GM12874 (cell line): Measurements from ENCODE around the gene C6.

Experiments used
- TF ChIP-seq, protein P1 (sequence below): IDR thresholded peaks from 2 replicates; pipeline ENCODE4 v1.5.1; 2011; ENCODE audit warnings: low read depth, mild to moderate bottlenecking, control low read depth, low read length, moderate library complexity; ENCODE audit not compliant: insufficient read depth

C6 gene

DNA sequence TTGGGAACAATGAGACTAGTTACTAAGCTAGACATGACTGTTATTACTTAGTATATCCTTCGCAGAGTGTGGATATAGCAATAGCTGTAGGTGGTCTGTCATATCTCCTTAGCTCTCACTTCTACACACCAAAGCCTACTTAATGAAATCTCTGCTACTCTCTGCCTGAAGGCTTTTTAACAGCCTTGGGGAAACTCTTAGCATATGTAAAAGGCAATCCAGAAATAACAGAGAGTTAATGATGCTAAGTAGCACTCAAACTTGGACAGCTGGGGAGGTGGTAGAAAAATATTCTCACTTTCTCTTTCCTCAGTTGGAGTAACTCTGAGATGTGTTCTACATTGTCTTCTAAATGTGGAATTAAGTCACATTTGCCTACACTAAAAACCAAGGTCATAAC, 30.2 kb upstream of the C6 start:
- TF ChIP-seq, protein P1, sequence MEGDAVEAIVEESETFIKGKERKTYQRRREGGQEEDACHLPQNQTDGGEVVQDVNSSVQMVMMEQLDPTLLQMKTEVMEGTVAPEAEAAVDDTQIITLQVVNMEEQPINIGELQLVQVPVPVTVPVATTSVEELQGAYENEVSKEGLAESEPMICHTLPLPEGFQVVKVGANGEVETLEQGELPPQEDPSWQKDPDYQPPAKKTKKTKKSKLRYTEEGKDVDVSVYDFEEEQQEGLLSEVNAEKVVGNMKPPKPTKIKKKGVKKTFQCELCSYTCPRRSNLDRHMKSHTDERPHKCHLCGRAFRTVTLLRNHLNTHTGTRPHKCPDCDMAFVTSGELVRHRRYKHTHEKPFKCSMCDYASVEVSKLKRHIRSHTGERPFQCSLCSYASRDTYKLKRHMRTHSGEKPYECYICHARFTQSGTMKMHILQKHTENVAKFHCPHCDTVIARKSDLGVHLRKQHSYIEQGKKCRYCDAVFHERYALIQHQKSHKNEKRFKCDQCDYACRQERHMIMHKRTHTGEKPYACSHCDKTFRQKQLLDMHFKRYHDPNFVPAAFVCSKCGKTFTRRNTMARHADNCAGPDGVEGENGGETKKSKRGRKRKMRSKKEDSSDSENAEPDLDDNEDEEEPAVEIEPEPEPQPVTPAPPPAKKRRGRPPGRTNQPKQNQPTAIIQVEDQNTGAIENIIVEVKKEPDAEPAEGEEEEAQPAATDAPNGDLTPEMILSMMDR = no peak

DNA sequence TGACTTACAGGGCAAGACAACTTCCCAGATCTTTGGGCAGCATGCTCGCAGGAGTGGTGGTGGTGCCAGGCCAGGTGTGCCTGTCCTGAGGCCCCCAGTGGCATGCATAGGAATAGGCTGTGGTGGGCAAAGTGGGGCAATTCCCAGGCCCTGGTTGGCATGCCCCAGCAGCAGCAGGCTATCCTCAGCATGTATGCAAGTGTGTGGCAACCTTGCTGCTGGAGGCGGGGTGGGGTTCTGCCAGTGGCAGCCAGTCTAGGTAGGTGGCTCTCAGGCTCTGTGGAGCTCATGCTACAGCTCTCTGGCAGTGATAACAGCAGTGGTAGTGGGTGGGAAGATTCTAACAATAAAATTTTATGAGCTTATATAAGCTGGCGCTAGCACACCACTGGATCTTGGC, 27.7 kb upstream of the C6 start:
- TF ChIP-seq, protein P1 = no peak

DNA sequence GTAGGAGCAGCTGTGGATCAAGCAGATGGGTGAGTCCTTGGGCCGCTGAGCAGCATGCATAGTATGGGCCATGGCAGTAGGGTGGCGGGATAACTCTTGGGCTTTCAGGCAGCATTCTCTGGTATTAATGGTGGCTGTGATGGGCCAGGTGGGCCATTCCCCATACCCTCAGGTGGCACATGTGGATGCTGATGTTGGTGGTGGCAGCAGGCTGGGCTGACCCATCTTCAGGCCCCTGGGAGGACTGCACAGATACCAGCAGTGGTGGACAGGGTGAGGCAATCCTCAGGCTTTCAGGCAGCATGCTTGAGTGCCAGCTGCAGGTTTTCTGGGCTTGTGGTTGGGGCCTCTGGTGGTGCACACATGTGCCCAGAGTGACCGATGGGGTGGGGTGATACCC, 27.1 kb upstream of the C6 start:
- TF ChIP-seq, protein P1 = no peak

DNA sequence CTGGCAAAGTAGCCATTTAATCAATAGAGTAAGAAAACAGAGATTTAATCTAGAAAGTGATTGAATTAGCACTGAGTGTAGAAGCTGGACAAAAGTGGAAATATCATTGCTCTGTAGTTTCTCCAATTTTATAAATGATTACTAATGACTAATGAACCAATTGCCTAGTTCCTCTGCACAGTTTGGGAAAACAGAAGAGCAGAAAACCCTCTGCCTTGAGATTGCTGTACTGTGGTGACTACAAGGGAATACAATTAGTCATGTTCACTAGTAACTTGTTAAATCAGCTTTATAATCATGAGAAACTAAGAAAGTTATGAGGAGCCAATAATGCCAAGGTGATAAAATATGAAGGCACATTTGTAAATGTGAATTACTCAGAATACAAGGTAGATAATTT, 21.1 kb upstream of the C6 start:
- TF ChIP-seq, protein P1 = no peak

DNA sequence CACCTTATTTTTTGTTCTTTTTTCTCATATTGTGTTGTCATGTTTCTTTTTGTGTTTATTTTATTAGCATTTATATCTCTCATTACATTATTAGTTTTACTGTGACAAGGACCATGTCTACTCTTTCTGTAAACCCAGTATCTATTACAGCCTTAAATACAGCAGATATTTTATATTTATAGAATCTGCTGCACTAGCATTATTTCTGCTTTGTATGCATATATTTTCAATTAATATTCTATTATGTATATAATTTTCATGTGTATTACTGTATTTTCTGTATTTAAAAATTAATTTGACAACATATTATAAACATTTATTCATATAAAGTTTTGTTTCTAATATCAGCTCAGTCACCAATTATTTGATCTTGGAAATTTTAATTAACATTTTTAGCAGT, 19.5 kb upstream of the C6 start:
- TF ChIP-seq, protein P1 = no peak

DNA sequence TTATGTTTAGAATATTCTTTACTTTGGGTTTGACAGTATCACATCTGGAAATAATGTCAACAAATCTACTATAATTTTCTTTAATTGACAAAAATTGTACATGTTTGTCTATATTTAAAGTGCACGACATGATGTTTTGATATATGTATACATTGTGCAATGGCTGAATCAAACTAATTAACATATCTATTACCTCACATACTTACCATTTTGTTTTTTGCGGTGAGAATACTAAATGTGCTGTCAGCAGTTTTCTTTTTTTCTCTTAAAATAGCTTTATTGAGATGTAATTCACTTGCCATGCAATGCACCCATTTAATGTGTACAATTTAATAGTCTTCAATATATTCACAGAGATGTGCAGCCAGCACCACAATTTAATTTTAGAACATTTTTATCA, 10.6 kb upstream of the C6 start:
- TF ChIP-seq, protein P1 = no peak

DNA sequence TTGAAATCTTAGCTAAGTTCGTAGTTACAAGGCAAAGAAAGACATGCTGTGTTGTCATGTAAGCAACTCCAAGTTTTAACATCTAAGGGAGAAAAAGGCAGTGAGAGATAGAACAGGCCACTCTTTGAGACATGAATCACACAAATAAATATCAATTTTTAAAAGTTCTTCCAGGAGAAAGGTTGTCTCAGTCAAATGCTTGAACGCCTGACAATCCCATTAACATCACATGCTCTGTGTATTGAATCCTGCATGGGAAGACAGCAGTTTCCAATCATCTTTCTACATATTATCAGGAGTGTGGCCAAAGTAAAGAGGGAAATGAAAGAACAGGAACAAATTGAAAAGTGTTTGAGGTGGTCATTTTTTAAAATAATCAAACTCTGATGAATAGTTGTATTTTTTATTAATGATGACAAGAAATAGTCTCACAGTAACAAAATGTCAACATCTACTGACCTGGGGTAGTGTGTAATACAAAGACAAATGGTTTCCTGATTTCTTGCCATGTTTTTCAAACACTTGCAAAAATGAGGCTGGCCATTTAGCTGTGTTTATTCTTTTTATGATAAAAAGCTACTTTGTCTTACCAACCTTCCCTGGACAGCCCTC, 6.4 kb upstream of the C6 start:
- TF ChIP-seq, protein P1 = no peak
